IMR-90 (cell line): ENCODE data around the gene PPP1R3F. TPM values are rescaled to one million over a fixed set of nuclear protein-coding genes. Genes with fewer than 3 reads are reported as not detected.

Experiments
- ATAC-seq: fragments of 200-7000 bp; cut with Tn5 transposase; 2 replicates; pipeline ENCODE4 v1.9.1; 2020; ENCODE audit warnings: low read depth, mild to moderate bottlenecking, moderate library complexity
- BruUV-seq: library from RNA; stranded (reverse); fragments of 400-500 nt; replicated peaks from 2 replicates; lab custom pipeline; 2021; lab: Mats Ljungman, UMichigan
- CTCF ChIA-PET: fragments of 300-600 bp; formaldehyde crosslinking; extraction: SDS; loops from one replicate; lab custom pipeline; 2021; ENCODE audit warnings: antibody characterized with exemption; lab: Yijun Ruan, JAX
- POLR2A ChIA-PET: fragments of 300-600 bp; sonication (Branson Sonifier 250); formaldehyde crosslinking; loops from one replicate; lab custom pipeline; 2022; ENCODE audit warnings: antibody characterized with exemption; ENCODE audit not compliant: unreplicated experiment; lab: Charles Lee
- DNase-seq: peaks from one replicate; pipeline ENCODE4 v3.0.0; 2013
- H2AFZ ChIP-seq: replicated peaks from 2 replicates; pipeline ENCODE3; 2013; ENCODE audit warnings: low read length, mild to moderate bottlenecking; ENCODE audit not compliant: poor library complexity
- H2AK5ac ChIP-seq: 2 replicates; pipeline ENCODE4 v1.6.1; 2013; ENCODE audit warnings: low read depth, low read length, inconsistent platforms
- H2AK9ac ChIP-seq: replicated peaks from 2 replicates; pipeline ENCODE3; 2013; ENCODE audit warnings: mild to moderate bottlenecking, low read depth, low read length, moderate library complexity; ENCODE audit not compliant: poor library complexity
- H2BK120ac ChIP-seq: 2 replicates; pipeline ENCODE4 v1.6.1; 2013; ENCODE audit warnings: low read depth, low read length, inconsistent platforms
- H2BK15ac ChIP-seq: 3 replicates; pipeline ENCODE4 v1.6.1; 2013; ENCODE audit warnings: low read depth, low read length, inconsistent platforms
- H2BK20ac ChIP-seq: 2 replicates; pipeline ENCODE4 v1.6.1; 2013; ENCODE audit warnings: low read depth, mild to moderate bottlenecking, inconsistent platforms, low read length, moderate library complexity
- H2BK5ac ChIP-seq: 2 replicates; pipeline ENCODE4 v1.6.1; 2013; ENCODE audit warnings: mild to moderate bottlenecking, low read depth, low read length, inconsistent platforms; ENCODE audit not compliant: poor library complexity, severe bottlenecking
- H3K14ac ChIP-seq: replicated peaks from 2 replicates; pipeline ENCODE4 v1.6.1; 2013; ENCODE audit warnings: low read depth, low read length, inconsistent platforms
- H3K18ac ChIP-seq: 2 replicates; pipeline ENCODE4 v1.6.1; 2013; ENCODE audit warnings: low read depth, low read length, control low read depth
- H3K23ac ChIP-seq: 2 replicates; pipeline ENCODE4 v1.6.1; 2013; ENCODE audit warnings: low read depth, low read length, inconsistent platforms
- H3K27ac ChIP-seq: 2 replicates; pipeline ENCODE4 v1.5.1; 2013; ENCODE audit warnings: mild to moderate bottlenecking, control low read depth, low read length; ENCODE audit not compliant: insufficient read depth
- H3K27me3 ChIP-seq: 2 replicates; pipeline ENCODE4 v1.6.1; 2013; ENCODE audit warnings: low read length; ENCODE audit not compliant: control insufficient read depth, insufficient read depth
- H3K36me3 ChIP-seq: 2 replicates; pipeline ENCODE4 v1.6.1; 2013; ENCODE audit warnings: low read length, mixed read lengths; ENCODE audit not compliant: control insufficient read depth, insufficient read depth
- H3K4ac ChIP-seq: 2 replicates; pipeline ENCODE4 v1.6.1; 2013; ENCODE audit warnings: low read depth, low read length, inconsistent platforms
- H3K4me1 ChIP-seq: 2 replicates; pipeline ENCODE4 v1.6.1; 2013; ENCODE audit warnings: low read length, mixed read lengths; ENCODE audit not compliant: control insufficient read depth, insufficient read depth
- H3K4me2 ChIP-seq: 2 replicates; pipeline ENCODE4 v1.6.1; 2013; ENCODE audit warnings: low read depth, mild to moderate bottlenecking, control low read depth, low read length, moderate library complexity
- H3K4me3 ChIP-seq: 2 replicates; pipeline ENCODE4 v1.5.1; 2013; ENCODE audit warnings: low read depth, mild to moderate bottlenecking, control low read depth, low read length, moderate library complexity; ENCODE audit not compliant: insufficient read depth
- H3K56ac ChIP-seq: 2 replicates; pipeline ENCODE4 v1.6.1; 2013; ENCODE audit warnings: low read length, inconsistent platforms; ENCODE audit not compliant: insufficient read depth; ENCODE audit errors: extremely low read depth
- H3K79me1 ChIP-seq, 2 experiments: 2 replicates each; pipeline ENCODE4 v1.6.1; 2013; ENCODE audit warnings: low read length in 2 of 2, inconsistent platforms in 1 of 2, low read depth in 1 of 2
- H3K9ac ChIP-seq: 2 replicates; pipeline ENCODE4 v1.6.1; 2013; ENCODE audit warnings: low read depth, low read length, control low read depth
- H3K9me1 ChIP-seq: 2 replicates; pipeline ENCODE4 v1.6.1; 2013; ENCODE audit warnings: low read length, inconsistent platforms; ENCODE audit not compliant: insufficient read depth
- H3K9me3 ChIP-seq: 2 replicates; pipeline ENCODE4 v1.6.1; 2013; ENCODE audit warnings: low read length; ENCODE audit not compliant: control insufficient read depth, insufficient read depth
- H4K20me1 ChIP-seq: 2 replicates; pipeline ENCODE4 v1.6.1; 2013; ENCODE audit warnings: low read length, inconsistent platforms; ENCODE audit not compliant: insufficient read depth
- H4K5ac ChIP-seq: 2 replicates; pipeline ENCODE4 v1.6.1; 2013; ENCODE audit warnings: mild to moderate bottlenecking, low read depth, low read length, control low read depth
- H4K8ac ChIP-seq, 2 experiments: 2 replicates each; pipeline ENCODE4 v1.6.1; 2013; ENCODE audit warnings: low read depth in 2 of 2, low read length in 2 of 2, control low read depth in 1 of 2, inconsistent platforms in 1 of 2
- H4K91ac ChIP-seq: 2 replicates; pipeline ENCODE4 v1.6.1; 2013; ENCODE audit warnings: low read depth, low read length, inconsistent platforms; ENCODE audit not compliant: insufficient read depth
- BHLHE40 ChIP-seq: fragments of 150-350 bp; IDR thresholded peaks from 2 replicates; pipeline ENCODE4 v1.6.1; 2016; ENCODE audit warnings: mild to moderate bottlenecking, low read depth, low read length
- CEBPB ChIP-seq: IDR thresholded peaks from 2 replicates; pipeline ENCODE4 v1.6.1; 2012; ENCODE audit warnings: low read depth, low read length, improper control_type of control experiment
- CHD1 ChIP-seq: IDR thresholded peaks from 2 replicates; pipeline ENCODE4 v1.6.1; 2012; ENCODE audit warnings: low read depth, low read length, improper control_type of control experiment
- CTCF ChIP-seq: conservative IDR thresholded peaks from 2 replicates; pipeline ENCODE4 v1.5.1; 2012; ENCODE audit warnings: mild to moderate bottlenecking, low read depth, low read length, improper control_type of control experiment
- ELK1 ChIP-seq: fragments of 150-350 bp; IDR thresholded peaks from 2 replicates; pipeline ENCODE4 v1.6.1; 2016; ENCODE audit warnings: low read depth, mild to moderate bottlenecking, low read length, moderate library complexity, borderline replicate concordance
- FOS ChIP-seq: fragments of 150-350 bp; IDR thresholded peaks from 2 replicates; pipeline ENCODE4 v1.6.1; 2016; ENCODE audit warnings: low read depth, low read length
- MAFK ChIP-seq: IDR thresholded peaks from 2 replicates; pipeline ENCODE4 v1.6.1; 2012; ENCODE audit warnings: low read depth, low read length, improper control_type of control experiment
- MAZ ChIP-seq: IDR thresholded peaks from 2 replicates; pipeline ENCODE4 v1.6.1; 2012; ENCODE audit warnings: low read depth, mild to moderate bottlenecking, low read length, improper control_type of control experiment, moderate library complexity, borderline replicate concordance
- MXI1 ChIP-seq: IDR thresholded peaks from 2 replicates; pipeline ENCODE4 v1.6.1; 2012; ENCODE audit warnings: low read depth, mild to moderate bottlenecking, low read length, moderate library complexity, borderline replicate concordance
- NFE2L2 ChIP-seq: fragments of 150-350 bp; IDR thresholded peaks from 2 replicates; pipeline ENCODE4 v1.6.1; 2016; ENCODE audit warnings: low read depth, mild to moderate bottlenecking, low read length
- POLR2A ChIP-seq: IDR thresholded peaks from 2 replicates; pipeline ENCODE4 v1.6.1; 2012; ENCODE audit warnings: mild to moderate bottlenecking, low read depth, low read length
- RAD21 ChIP-seq: IDR thresholded peaks from 2 replicates; pipeline ENCODE4 v1.6.1; 2012; ENCODE audit warnings: low read length, improper control_type of control experiment
- RCOR1 ChIP-seq: IDR thresholded peaks from 2 replicates; pipeline ENCODE4 v1.6.1; 2012; ENCODE audit warnings: mild to moderate bottlenecking, low read length, improper control_type of control experiment; ENCODE audit not compliant: insufficient replicate concordance
- RFX5 ChIP-seq: IDR thresholded peaks from 2 replicates; pipeline ENCODE4 v1.8.0; 2012; ENCODE audit warnings: low read depth, mild to moderate bottlenecking, low read length, moderate library complexity
- USF2 ChIP-seq: fragments of 150-350 bp; IDR thresholded peaks from 2 replicates; pipeline ENCODE4 v1.6.1; 2017; ENCODE audit warnings: mild to moderate bottlenecking, antibody characterized with exemption, low read length, low read depth
- WGBS, 2 experiments: methylation state at CpG; one replicate each; pipeline versions ENCODE4 v1.1.5 to v1.1.7; 2013; ENCODE audit warnings: missing lambda C conversion rate in 2 of 2; ENCODE audit not compliant: insufficient read length in 1 of 2; ENCODE audit errors: extremely low coverage in 2 of 2; 5-methylcytosine and 5-hydroxymethylcytosine counted together
- dilution Hi-C: fragments of 300-500 bp; cut with HindIII; formaldehyde crosslinking; loops from one replicate; pipeline ENCODE4 v1.14.3; 2018; ENCODE audit warnings: low sequenced_read_pairs; ENCODE audit not compliant: unreplicated experiment
- in situ Hi-C: fragments of 300-500 bp; cut with MboI; formaldehyde crosslinking; loops from 3 replicates; pipeline ENCODE4 v1.14.3; 2019; ENCODE audit warnings: low sequenced_read_pairs, inconsistent platforms, mixed read lengths
- intact Hi-C: fragments of 100-400 bp; cut with micrococcal nuclease; formaldehyde crosslinking; loops from 2 replicates; pipeline ENCODE4 v1.10.0; 2022
- polyA plus RNA-seq, 3 experiments: library from polyadenylated mRNA; depleted of rRNA; stranded (reverse); fragments of >200 nt; gene quantifications; 2 replicates each; pipeline ENCODE4 v1.2.3, GENCODE V29; 2012; ENCODE audit warnings: low replicate concordance in 1 of 3
- total RNA-seq: library from RNA; depleted of rRNA; stranded (reverse); fragments of >200 nt; gene quantifications from 2 replicates; pipeline ENCODE4 v1.2.3, GENCODE V29; 2012

The PPP1R3F gene
- total and polyA plus RNA-seq, 2 of the 4 experiments (the other 2 are of a cell fraction) = 0.72 to 1.7 TPM

GRCh38 chrX:49249071-49249470 is 20.5 kb upstream of the PPP1R3F start:
- H2BK5ac ChIP-seq = no peak overlapping the region
- no peaks in the 10 kb centered on the region for H3K4me1 ChIP-seq
- no peak overlapping the region for H4K91ac ChIP-seq
- no peak for DNase-seq
- dilution Hi-C loops = no loop called here
- no peaks in the 10 kb centered on the region for H4K20me1 ChIP-seq
- H3K27me3 ChIP-seq = no peaks in the 10 kb centered on the region
- no peak overlapping the region for H2BK120ac ChIP-seq
- H2AK5ac ChIP-seq = no peak overlapping the region
- in situ Hi-C loops = no loop called here
- H3K9me1 ChIP-seq = no peaks in the 10 kb centered on the region
- ChIA-PET POLR2A (no interaction called here), CTCF (no interaction called here)
- H3K4ac ChIP-seq = no peak overlapping the region
- peaks cover 4% of the 10 kb centered on the region; the same call in 1 of the 2 replicates for H3K36me3 ChIP-seq
- intact Hi-C loops = no loop called here
- H3K27ac ChIP-seq = no peak overlapping the region
- H2BK15ac ChIP-seq = no peak overlapping the region
- H3K56ac ChIP-seq = no peak overlapping the region
- H4K8ac ChIP-seq = no peak overlapping the region
- H3K4me3 ChIP-seq = no peak overlapping the region
- H3K4me2 ChIP-seq = no peak overlapping the region
- H3K18ac ChIP-seq = no peak overlapping the region
- no peak for TF ChIP-seq CEBPB
- TF ChIP-seq MXI1 = no peak
- no peak for TF ChIP-seq MAFK
- TF ChIP-seq CHD1 = no peak
- no peak for TF ChIP-seq RAD21
- TF ChIP-seq ELK1 = no peak
- no peak for TF ChIP-seq MAZ
- no peak for TF ChIP-seq BHLHE40
- TF ChIP-seq RCOR1 = no peak
- no peak for TF ChIP-seq CTCF
- TF ChIP-seq NFE2L2 = no peak
- TF ChIP-seq USF2 = no peak
- no peak for TF ChIP-seq RFX5
- no peak for TF ChIP-seq FOS
- TF ChIP-seq POLR2A = no peak
- no peak for ATAC-seq
- H3K9ac ChIP-seq = no peak overlapping the region
- no peaks in the 10 kb centered on the region for H3K79me1 ChIP-seq
- no peak overlapping the region for H2BK20ac ChIP-seq
- H4K5ac ChIP-seq = no peak overlapping the region
- H2AFZ ChIP-seq = no peak overlapping the region
- BruUV-seq = no TSS peak
- H2AK9ac ChIP-seq = no peak overlapping the region
- no peak overlapping the region for H3K23ac ChIP-seq
- no peak overlapping the region for H3K14ac ChIP-seq
- no peaks in the 10 kb centered on the region for H3K9me3 ChIP-seq
- WGBS, 2 experiments = 40% methylated on average over 1 of the region's 6 CpGs; no CpG with 5 or more reads in 1 of the 2 experiments
